ENCODE measurements around the gene SUSD3.

The SUSD3 gene

GRCh38 chr9:93052791-93053540 is 5.5 kb upstream of the SUSD3 start:
- H3K27ac Mint-ChIP-seq, result no peak overlapping the region

GRCh38 chr9:93053781-93054331 is 4.6 kb upstream of the SUSD3 start:
- Mint-ChIP-seq H3K27ac (no peak overlapping the region), H3K4me3 (no peak overlapping the region), H3K27me3 (no peaks in the 10 kb centered on the region), H3K4me1 (peaks cover 18 to 41% of the 10 kb centered on the region in 2 donors), H3K36me3 (no peaks in the 10 kb centered on the region), H3K9me3 (no peaks in the 10 kb centered on the region)
- DNase-seq (no peak), ATAC-seq (replicated peaks) (no peak)

More at GRCh38 chr9:93052791-93053540, 5.5 kb upstream of the SUSD3 start:
- peaks cover 19 to 41% of the 10 kb centered on the region in 2 donors for H3K4me1 Mint-ChIP-seq
- DNase-seq (no peak), ATAC-seq (replicated peaks) (no peak)
- H3K4me3 Mint-ChIP-seq, result no peak overlapping the region
- H3K36me3 Mint-ChIP-seq, result no peaks in the 10 kb centered on the region
- no peaks in the 10 kb centered on the region for H3K27me3 Mint-ChIP-seq
- H3K9me3 Mint-ChIP-seq, result no peaks in the 10 kb centered on the region

GRCh38 chr9:93054758-93055704 is 3.5 kb upstream of the SUSD3 start:
- H3K36me3 Mint-ChIP-seq, result no peaks in the 10 kb centered on the region
- no peak overlapping the region for H3K4me3 Mint-ChIP-seq
- H3K27ac Mint-ChIP-seq, result peak overlapping the region; percentile 42
- peaks cover 20 to 42% of the 10 kb centered on the region in 2 donors for H3K4me1 Mint-ChIP-seq
- no peak for DNase-seq
- no peaks in the 10 kb centered on the region for H3K27me3 Mint-ChIP-seq
- no peak for ATAC-seq (replicated peaks)
- H3K9me3 Mint-ChIP-seq, result no peaks in the 10 kb centered on the region

- peak overlapping the region; percentile 62 for H3K27ac Mint-ChIP-seq
- no peak for DNase-seq
Measured at GRCh38 chr9:93057042-93057702, 1.3 kb upstream of the SUSD3 start.

GRCh38 chr9:93057703-93058354 is 672 bp upstream of the SUSD3 start:
- H3K27ac Mint-ChIP-seq, result peak overlapping the region; percentile 84
- DNase-seq (no peak), ATAC-seq (replicated peaks) (peak; percentile 35 to 45)
- no peaks in the 10 kb centered on the region for H3K9me3 Mint-ChIP-seq
- H3K27me3 Mint-ChIP-seq, result no peaks in the 10 kb centered on the region
- peaks cover 0 to 4% of the 10 kb centered on the region in 2 donors for H3K36me3 Mint-ChIP-seq
- H3K4me3 Mint-ChIP-seq, result peak overlapping the region; percentile 67 to 73
- peaks cover 47 to 70% of the 10 kb centered on the region in 2 donors for H3K4me1 Mint-ChIP-seq

More at GRCh38 chr9:93057042-93057702, 1.3 kb upstream of the SUSD3 start:
- H3K9me3 Mint-ChIP-seq, result no peaks in the 10 kb centered on the region
- H3K4me3 Mint-ChIP-seq, result peak overlapping the region in 1 of 2 donors; percentile 39
- H3K4me1 Mint-ChIP-seq, result peaks cover 41 to 63% of the 10 kb centered on the region in 2 donors
- no peaks in the 10 kb centered on the region for H3K27me3 Mint-ChIP-seq
- ATAC-seq (replicated peaks), result peak; percentile 7 to 9
- no peaks in the 10 kb centered on the region for H3K36me3 Mint-ChIP-seq

- Mint-ChIP-seq H3K4me1 (peaks cover 51 to 83% of the 10 kb centered on the region in 2 donors), H3K9me3 (no peaks in the 10 kb centered on the region), H3K27ac (peak overlapping the region; percentile 92), H3K27me3 (no peaks in the 10 kb centered on the region), H3K4me3 (peak overlapping the region; percentile 85 to 87), H3K36me3 (peaks cover 0 to 4% of the 10 kb centered on the region in 2 donors)
- no peak for DNase-seq
- ATAC-seq (replicated peaks), result peak; percentile 6 to 14
Measured at GRCh38 chr9:93059011-93059714, 662 bp downstream of the SUSD3 start.

GRCh38 chr9:93059715-93060578 is 1.4 kb downstream of the SUSD3 start:
- peak overlapping the region; percentile 85 to 87 for H3K4me3 Mint-ChIP-seq
- H3K36me3 Mint-ChIP-seq, result peaks cover 2 to 10% of the 10 kb centered on the region in 2 donors
- H3K27me3 Mint-ChIP-seq, result no peaks in the 10 kb centered on the region
- ATAC-seq (replicated peaks), result no peak
- peak overlapping the region; percentile 92 for H3K27ac Mint-ChIP-seq
- DNase-seq, result no peak
- H3K9me3 Mint-ChIP-seq, result no peaks in the 10 kb centered on the region
- peaks cover 58 to 90% of the 10 kb centered on the region in 2 donors for H3K4me1 Mint-ChIP-seq

GRCh38 chr9:93060746-93061259 is 2.3 kb downstream of the SUSD3 start:
- Mint-ChIP-seq H3K4me1 (peaks cover 63 to 90% of the 10 kb centered on the region in 2 donors), H3K27ac (peak overlapping the region; percentile 90), H3K27me3 (no peaks in the 10 kb centered on the region), H3K4me3 (peak overlapping the region; percentile 37 to 87), H3K36me3 (peaks cover 2 to 10% of the 10 kb centered on the region in 2 donors), H3K9me3 (no peaks in the 10 kb centered on the region)
- DNase-seq, result no peak
- ATAC-seq (replicated peaks), result no peak

- Mint-ChIP-seq H3K27me3 (no peaks in the 10 kb centered on the region), H3K4me3 (peak overlapping the region; percentile 37 to 65), H3K4me1 (peaks cover 63 to 90% of the 10 kb centered on the region in 2 donors), H3K27ac (peak overlapping the region; percentile 90), H3K9me3 (no peaks in the 10 kb centered on the region), H3K36me3 (peaks cover 2 to 10% of the 10 kb centered on the region in 2 donors)
- DNase-seq (no peak), ATAC-seq (replicated peaks) (no peak)
Measured at GRCh38 chr9:93061260-93061751, 2.8 kb downstream of the SUSD3 start.

GRCh38 chr9:93061791-93062763 is 3.6 kb downstream of the SUSD3 start:
- peak overlapping the region; percentile 91 for H3K27ac Mint-ChIP-seq
- ATAC-seq (replicated peaks), result peak; percentile 18 to 35
- peaks cover 5 to 12% of the 10 kb centered on the region in 2 donors for H3K36me3 Mint-ChIP-seq
- no peaks in the 10 kb centered on the region for H3K27me3 Mint-ChIP-seq
- H3K9me3 Mint-ChIP-seq, result no peaks in the 10 kb centered on the region
- peak; percentile 39 for DNase-seq
- peaks cover 65 to 86% of the 10 kb centered on the region in 2 donors for H3K4me1 Mint-ChIP-seq
- peak overlapping the region; percentile 60 to 65 for H3K4me3 Mint-ChIP-seq

Data from stimulated activated naive B cell treated with anti-CD40 and anti-IgM and Interleukin-4, amounts not matched to agents 10 μg/mL and 1 μg/mL and 100 μg/mL, for 72 hours (primary cell).